ENCODE measurements around the gene ZNF618.

ZNF618 gene

GRCh38 chr9:114060711-114061110 lies 184.6 kb downstream of the ZNF618 start:
- DNase-seq (ENCODE audit: low spot score): no peak

- no peak for DNase-seq (ENCODE audit: low spot score)
These were observed 185.2 kb downstream of the ZNF618 start for GRCh38 chr9:114061292-114061691.

GRCh38 chr9:114061830-114062474 lies 185.8 kb downstream of the ZNF618 start:
- no peak for DNase-seq (ENCODE audit: low spot score)

- no peak for DNase-seq (ENCODE audit: low spot score)
These were observed 189.2 kb downstream of the ZNF618 start for GRCh38 chr9:114065304-114065703.

- no peak for DNase-seq (ENCODE audit: low spot score)
These were observed 193.5 kb downstream of the ZNF618 start for GRCh38 chr9:114069476-114070187.

GRCh38 chr9:114070188-114071103 lies 194.3 kb downstream of the ZNF618 start:
- DNase-seq (ENCODE audit: low spot score): no peak

GRCh38 chr9:114071197-114071795 lies 195.2 kb downstream of the ZNF618 start:
- no peak for DNase-seq (ENCODE audit: low spot score)

GRCh38 chr9:114072184-114073140 lies 196.4 kb downstream of the ZNF618 start:
- no peak for DNase-seq (ENCODE audit: low spot score)

GRCh38 chr9:114075602-114076001 lies 199.5 kb downstream of the ZNF618 start:
- DNase-seq (ENCODE audit: low spot score): no peak

GRCh38 chr9:114076237-114077161 lies 200.4 kb downstream of the ZNF618 start:
- no peak for DNase-seq (ENCODE audit: low spot score)

GRCh38 chr9:114077162-114077837 lies 201.2 kb downstream of the ZNF618 start:
- DNase-seq (ENCODE audit: low spot score): no peak

- no peak for DNase-seq (ENCODE audit: low spot score)
These were observed 202.1 kb downstream of the ZNF618 start, which contains the start of gene AMBP for GRCh38 chr9:114078021-114078780. Gene AMBP (minus strand): TSS chr9:114078300. CDS start chr9:114078209, 91 bp downstream.

- DNase-seq (ENCODE audit: low spot score): no peak
These were observed 202.7 kb downstream of the ZNF618 start for GRCh38 chr9:114078781-114079156.

- no peak for DNase-seq (ENCODE audit: low spot score)
These were observed 204.2 kb downstream of the ZNF618 start for GRCh38 chr9:114080195-114080772.

- no peak for DNase-seq (ENCODE audit: low spot score)
These were observed 204.8 kb downstream of the ZNF618 start for GRCh38 chr9:114080773-114081440.

GRCh38 chr9:114081441-114082016 lies 205.4 kb downstream of the ZNF618 start:
- no peak for DNase-seq (ENCODE audit: low spot score)
